ENCODE measurements around the gene SDK2.
"Not testable (repeated sequence)": the region's sequence is repeated elsewhere in the genome, so short reads cannot be mapped to it uniquely, and the experiment has no call there.

The SDK2 gene

DNA sequence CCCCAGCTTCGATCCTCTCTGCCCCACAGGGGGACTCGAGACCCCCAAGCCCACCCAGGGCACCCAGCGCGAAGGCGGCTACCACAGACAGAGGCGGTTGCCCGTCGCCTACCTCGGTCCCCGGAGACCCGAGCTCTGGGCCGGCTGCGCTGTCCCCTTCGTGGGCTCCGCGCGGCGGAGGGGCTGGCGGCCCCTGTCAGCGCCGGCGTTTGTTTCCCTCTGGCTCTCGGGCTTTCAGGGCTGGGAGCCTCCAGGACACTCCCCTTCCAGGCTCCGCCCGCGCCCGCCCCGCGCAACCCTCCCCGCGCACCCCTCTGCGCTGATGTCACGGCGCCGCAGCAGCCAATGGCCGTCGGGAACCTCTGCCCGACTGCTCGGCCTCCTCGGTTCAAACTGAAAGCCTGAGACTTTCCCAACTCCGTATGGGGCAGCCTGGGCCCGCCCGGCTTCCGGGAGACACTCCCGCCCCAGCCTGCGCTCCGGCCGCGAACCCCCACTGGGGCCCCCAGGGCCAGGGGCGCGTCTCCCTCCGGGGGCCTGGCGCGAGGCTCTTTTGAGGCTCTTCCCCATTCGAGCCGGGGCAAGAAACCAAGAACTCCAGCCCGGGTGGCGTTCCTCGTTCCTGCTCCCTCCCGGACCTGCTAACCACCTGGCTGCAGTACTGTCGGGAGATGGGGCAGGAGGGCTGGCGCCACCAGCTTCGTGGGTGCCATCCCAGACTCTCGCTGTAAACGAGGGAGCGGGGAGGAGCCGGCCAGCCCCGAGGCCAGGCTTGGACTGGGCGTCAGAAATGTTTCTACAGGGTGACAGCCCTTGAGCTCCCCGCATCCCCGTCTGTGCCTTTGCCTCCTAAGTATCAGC, 332.2 kb downstream of the SDK2 start, which contains the start of gene CDC42EP4:
TSS of gene CDC42EP4 (minus strand) at position 221 of the 861 bp plus-strand sequence. CDS start 25,501 bp downstream, outside the sequence.
- peak; percentile 83 for DNase-seq

- no peak for DNase-seq
Measured at GRCh38 chr17:73311428-73311780, 332.8 kb downstream of the SDK2 start.

- no peak for DNase-seq
Measured at GRCh38 chr17:73309727-73310596, 334.3 kb downstream of the SDK2 start.

GRCh38 chr17:73308959-73309358, 335.3 kb downstream of the SDK2 start:
- DNase-seq: not testable (repeated sequence)

DNA sequence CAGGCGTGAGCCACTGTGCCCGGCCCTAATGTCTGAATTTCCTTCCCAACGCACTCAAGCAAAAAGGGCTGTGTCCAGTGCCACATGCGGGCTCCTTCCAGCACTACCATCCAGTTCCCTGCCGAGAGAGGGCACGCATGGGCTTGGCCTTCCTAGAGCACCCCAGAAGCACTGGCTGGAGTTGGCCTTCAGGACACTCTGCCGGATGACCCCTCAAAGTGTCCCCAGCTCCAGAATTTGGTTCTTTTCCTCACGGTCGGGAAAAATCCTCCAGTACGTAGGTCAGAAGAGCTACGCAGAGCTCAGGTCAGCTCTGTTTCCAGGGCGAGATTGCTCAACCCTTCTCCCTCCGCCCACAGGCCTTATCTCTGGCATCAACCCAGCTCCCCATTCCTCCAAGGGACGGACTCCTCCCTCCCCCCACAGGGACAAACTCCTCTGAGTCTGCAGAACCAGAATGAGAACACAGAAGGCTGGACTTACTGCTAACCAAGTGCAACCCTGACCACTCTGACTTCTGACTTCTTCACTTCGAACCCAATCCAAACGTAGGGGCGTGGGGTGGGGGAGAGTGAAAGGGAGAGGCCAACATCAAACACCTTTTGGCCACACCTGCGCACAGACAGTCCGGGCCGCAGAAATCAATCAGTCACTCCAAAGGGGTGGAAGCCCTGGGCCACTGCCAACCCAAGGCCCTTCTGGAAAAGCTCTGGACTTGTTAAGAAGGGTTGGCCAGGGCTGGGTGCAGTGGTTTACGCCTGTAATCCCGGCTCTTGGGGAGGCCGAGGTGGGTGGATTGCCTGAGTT, 336.0 kb downstream of the SDK2 start:
- DNase-seq: no peak

DNA sequence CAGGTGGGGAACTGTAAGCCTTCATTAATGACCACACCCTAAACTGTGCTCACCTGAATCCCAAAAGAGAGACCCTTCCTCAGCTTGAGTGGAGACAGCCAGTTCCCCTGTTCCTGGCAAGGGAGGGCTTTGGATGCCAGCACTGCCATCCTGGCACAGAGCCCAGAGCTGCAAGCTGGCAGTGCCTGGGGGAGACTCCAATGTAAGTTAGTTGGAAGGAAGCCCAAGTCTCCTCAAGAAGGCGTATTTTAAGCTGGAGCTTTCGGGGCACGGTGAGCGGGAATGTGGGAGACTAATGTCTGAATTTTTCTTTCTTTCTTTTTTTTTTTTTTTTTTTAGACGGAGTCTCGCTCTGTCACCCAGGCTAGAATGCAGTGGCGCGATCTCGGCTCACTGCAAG, 337.1 kb downstream of the SDK2 start:
- no peak for DNase-seq

DNA sequence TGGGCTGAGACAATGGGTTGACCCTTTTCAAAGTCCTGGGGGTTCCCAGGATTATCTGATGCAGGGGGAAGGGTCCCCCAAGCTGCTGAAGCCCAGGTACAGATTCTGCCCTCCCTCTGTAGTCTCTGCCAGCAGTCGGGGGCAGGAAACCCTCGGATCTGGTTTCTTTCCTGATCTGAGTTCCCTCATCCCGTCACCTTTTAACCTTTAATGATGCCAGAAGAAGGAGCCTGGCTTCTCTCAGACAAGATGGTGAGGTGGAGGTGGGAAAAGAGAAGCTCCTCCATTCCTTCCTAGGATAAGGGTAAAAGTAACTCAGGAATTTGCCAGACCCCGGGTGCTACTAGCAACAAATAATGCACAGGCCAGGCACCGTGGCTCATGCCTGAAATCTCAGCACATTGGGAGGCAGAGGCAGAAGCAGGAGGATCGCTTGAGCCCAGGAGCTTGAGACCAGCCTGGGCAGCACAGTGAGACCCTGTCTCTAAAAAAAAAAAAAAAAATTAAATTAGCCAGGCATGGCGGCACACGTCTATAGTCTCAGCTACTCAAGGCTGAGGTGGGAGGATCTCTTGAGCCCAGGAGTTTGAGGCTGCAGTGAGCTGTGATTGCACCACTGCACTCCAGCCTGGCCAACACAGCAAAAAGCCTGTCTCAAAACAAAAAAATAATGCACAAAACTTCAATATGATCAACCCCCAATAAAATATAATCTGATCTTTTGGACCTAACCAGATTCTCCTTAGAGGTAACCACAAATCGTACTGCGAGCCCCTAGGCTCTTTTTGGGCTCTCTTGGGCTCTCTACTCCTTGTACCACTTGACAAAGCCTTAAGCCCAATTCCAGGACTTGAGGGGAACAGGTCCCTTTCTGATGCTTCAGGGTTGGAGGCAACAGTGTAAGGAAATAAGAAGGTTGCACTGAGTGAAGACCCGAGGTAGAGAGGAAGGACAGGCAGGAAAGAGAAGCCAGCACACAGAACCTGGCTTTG, 338.1 kb downstream of the SDK2 start:
- DNase-seq: no peak

DNA sequence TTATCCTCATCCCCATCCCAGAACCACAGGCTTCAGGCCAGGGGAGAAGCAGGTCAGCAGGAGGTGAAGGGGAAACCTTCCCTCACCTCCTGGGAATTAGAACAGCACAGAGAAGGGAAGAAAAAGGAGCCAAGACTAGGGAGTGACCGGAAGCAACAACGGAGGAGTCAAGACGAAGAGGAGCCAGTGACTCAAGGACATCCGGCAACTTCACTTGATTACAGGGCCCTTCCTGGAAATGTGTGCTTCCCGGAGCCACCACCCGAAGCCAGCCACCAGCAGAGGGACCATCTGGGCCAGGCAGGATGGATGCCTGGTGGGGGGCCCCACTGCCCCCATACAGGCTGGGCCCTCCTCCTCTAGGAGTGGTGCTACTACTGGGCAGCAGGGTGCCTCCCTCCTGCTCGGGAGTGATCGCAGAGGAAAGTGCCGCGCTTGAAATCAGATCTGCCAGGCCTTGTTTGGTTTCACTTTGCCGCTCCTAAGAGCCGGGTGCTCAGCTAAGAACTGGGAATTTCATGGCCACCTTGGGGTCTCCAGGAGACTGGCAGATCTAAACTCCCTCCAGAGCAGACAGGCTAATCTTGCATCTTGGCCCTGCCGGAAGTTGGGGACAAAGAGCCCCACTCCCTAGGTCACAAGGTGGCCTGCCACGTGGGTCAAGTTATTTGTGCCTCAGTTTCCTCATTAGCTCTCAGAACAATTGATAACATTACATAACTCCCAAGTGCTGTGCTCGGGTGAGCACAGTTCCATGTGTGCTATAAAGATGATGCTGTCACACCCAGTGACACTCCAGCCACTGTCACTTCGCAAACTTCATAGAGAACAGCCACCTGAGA, 339.1 kb downstream of the SDK2 start:
- DNase-seq: no peak

DNA sequence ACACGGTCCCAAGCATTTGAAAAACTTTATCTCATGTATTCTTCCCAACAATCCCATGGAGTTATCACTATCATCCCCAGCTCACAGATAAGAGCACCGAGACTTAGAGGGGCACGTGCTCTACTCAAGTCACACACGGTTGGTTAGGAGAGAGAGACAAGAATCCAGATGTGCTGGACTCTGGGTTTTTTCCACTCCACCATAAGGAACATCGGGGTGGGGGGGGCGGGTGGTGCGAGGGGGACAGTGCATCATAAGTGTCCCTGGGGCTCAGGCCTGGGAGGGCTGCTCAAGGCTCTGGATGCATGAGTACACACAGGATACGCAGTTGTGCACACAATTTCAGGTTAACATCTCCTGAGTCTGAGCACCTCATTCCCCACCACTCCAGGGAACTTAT, 339.8 kb downstream of the SDK2 start:
- no peak for DNase-seq

DNA sequence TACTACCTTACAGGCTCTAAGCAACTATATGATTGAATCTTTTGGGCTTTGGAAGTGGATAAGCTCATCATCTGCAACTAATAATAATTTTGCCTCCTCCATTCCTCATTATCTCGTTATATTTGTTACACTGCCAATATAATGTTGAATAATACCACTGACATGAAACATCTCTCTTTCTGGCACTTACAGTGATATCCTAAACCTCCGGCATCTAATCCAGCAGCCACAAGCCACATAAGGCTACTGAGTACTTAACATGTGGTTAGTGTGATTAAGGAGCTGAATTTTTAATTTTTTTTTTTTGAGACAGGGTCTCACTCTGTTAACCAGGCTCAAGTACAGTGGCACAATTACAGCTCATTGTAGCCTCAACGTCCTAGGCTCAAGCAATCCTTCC, 342.1 kb downstream of the SDK2 start:
- DNase-seq: no peak

DNA sequence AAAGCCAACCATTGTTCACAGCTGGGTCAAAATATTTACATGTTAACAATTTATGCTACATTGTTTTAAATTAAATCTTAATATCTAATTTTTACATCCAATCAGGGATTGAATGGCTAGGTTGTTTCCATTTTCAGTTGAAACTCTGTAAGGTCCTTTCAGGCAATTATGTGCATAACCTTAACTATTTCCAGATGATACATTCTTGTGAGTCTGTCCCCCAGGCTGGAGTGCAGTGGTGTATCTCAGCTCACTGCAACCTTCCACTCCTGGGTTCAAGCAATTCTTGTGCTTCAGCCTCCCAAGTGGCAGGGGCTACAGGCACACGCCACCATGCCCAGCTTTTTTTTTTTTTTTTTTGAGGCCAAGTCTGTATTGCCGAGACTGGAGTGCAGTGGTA, 342.9 kb downstream of the SDK2 start:
- DNase-seq: no peak

DNA sequence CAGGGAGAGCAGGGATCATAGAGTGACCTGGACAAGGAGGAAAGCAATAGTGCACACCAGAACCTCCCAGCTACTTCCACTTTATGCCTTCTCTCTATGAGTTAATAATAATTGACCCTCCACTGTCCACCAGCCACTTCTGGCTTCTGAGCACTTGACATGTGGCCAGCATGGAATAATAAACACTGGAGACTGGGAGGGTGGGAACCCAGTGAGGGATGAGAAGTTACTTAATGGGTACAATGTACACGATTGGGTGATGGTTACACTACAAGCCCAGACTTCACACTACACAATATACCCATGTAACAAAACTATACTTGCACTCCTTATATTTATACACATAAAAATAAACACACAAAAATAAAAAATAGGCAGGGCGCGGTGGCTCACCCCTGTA, 343.9 kb downstream of the SDK2 start:
- DNase-seq: no peak

GRCh38 chr17:73297934-73298861, 346.0 kb downstream of the SDK2 start:
- DNase-seq: no peak

DNA sequence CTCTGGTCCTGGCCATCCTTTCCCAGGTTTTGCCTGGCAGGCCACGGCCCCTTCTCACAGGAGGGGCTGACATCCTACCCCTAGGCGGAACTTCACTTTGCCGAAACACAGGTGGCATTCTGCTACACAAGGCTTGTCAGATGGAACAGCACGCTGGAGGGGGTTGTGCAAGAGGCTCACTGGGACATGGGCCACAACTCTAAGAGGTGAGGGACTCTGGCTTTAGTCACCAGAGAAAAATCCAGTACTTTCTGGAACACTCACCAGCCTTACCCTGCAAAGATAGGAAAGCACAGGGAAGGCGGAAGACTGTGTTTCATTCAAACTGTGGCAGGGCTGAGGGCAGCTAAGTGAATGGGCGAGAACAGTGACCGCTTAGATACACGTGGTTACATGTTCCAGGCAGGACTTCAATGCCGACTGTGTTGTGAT, 350.7 kb downstream of the SDK2 start:
- no peak for DNase-seq

DNA sequence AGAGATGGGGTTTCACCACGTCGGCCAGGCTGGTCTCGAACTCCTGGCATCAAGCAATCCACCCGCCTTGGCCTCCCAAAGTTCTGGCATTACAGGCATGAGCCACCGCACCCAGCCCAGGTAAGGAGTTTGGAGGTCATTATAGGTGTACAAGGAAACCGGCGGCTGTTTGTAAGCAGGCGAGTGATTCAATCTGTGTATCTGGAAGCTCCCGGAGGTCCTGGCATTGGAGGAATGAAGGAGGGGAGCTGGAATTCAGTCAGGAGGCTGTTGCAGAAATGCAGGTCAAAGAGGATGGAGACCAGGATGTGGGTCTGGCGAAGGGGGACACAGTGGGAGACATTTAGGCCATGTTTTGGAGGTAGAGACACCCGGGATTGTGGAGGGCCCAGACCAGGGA, 351.2 kb downstream of the SDK2 start:
- no peak for DNase-seq

DNA sequence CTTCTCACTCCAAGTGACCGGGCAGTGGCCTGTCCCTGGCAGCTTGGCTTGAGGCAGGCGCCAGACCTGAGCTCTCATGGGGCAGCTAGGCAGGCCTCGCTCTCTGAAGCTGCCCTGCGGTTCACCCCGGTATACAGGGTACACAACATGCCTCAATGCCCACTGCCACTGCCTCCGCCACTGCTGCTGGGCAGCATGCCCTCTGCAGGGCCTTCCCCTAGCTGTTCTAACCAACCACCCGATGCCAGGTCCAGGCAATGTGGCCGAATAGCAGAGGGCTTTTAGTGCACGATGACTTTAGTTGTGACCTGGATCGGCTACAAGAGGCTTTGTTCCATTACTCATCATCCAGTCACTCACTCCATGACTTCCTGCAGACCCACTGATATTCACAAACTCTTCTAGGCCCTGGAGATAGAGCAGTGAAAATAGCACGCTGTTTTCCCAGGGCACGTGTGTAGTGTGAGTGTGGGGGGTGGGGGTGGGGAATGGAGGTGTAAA, 352.2 kb downstream of the SDK2 start:
- DNase-seq: no peak

DNA sequence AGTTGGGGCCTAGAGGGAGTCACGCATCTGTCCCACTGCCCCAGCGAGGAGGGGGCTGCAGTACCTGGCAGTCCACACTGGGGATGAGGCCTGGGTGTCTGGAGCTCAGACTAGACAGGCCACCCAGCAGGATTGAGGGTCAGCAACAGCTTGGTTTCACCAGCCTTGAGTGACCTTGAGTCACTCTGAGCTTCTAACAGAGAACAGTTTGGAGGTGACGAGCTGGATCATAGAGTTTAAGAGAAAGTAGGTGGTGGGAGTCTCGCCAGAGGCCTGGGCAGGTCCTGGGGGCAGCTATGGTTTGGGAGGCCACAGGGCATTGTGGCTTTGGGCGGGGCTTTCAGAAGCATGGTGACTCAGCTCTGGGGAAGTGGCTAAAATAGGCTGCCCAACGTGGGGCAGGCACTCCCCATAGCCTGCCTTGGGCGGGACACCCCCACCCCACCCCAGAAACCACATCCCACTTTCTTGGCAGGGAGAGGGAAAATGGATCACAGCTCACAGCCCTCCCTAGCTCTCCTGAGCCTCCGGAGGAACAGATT, 352.9 kb downstream of the SDK2 start:
- DNase-seq: no peak

- DNase-seq: no peak
Measured at GRCh38 chr17:73290399-73291259, 353.6 kb downstream of the SDK2 start.

Measured in activated CD4-positive, alpha-beta T cell treated with anti-CD3 and anti-CD28 coated beads, Interleukin-2, amount 50 U/mL, for 1 hour (primary cell).